NCI-H526 treated with DMSO at 0.1 percent for 48 hours (cell line): ENCODE measurements around the gene C1orf174.
A peak's percentile ranks its signal among the peaks of the same experiment; 100 is the strongest.

Source experiments
- DNase-seq: peaks from one replicate; lab custom pipeline; 2025; lab: John Stamatoyannopoulos, UW

Gene C1orf174

GRCh38 chr1:3909615-3910014 is 9.5 kb upstream of the C1orf174 start:
- DNase-seq = no peak

GRCh38 chr1:3908886-3909517 is 8.9 kb upstream of the C1orf174 start:
- DNase-seq = no peak

GRCh38 chr1:3907621-3908165 is 7.6 kb upstream of the C1orf174 start:
- no peak for DNase-seq

- no peak for DNase-seq
Observed at GRCh38 chr1:3907031-3907534, 7.0 kb upstream of the C1orf174 start.

GRCh38 chr1:3906672-3907020 is 6.6 kb upstream of the C1orf174 start:
- no peak for DNase-seq

- no peak for DNase-seq
Observed at GRCh38 chr1:3905953-3906671, 6.0 kb upstream of the C1orf174 start.

GRCh38 chr1:3905266-3905952 is 5.3 kb upstream of the C1orf174 start:
- DNase-seq = no peak

GRCh38 chr1:3904843-3905185 is 4.7 kb upstream of the C1orf174 start:
- DNase-seq = no peak

GRCh38 chr1:3904006-3904842 is 4.2 kb upstream of the C1orf174 start:
- no peak for DNase-seq

GRCh38 chr1:3903141-3904005 is 3.3 kb upstream of the C1orf174 start:
- DNase-seq = no peak

- no peak for DNase-seq
Observed at GRCh38 chr1:3902571-3903091, 2.6 kb upstream of the C1orf174 start.

GRCh38 chr1:3902111-3902511 is 2.0 kb upstream of the C1orf174 start:
- DNase-seq = no peak

- DNase-seq = peak; percentile 77
Observed at GRCh38 chr1:3900969-3901529, 977 bp upstream of the C1orf174 start.

GRCh38 chr1:3899754-3900149 is 320 bp downstream of the C1orf174 start:
- DNase-seq = no peak

GRCh38 chr1:3898994-3899753 is 898 bp downstream of the C1orf174 start:
- DNase-seq = no peak

- DNase-seq = no peak
Observed at GRCh38 chr1:3898475-3898735, 1.7 kb downstream of the C1orf174 start.

GRCh38 chr1:3896396-3897000 is 3.6 kb downstream of the C1orf174 start:
- DNase-seq = no peak

GRCh38 chr1:3895951-3896325 is 4.1 kb downstream of the C1orf174 start:
- DNase-seq = no peak

GRCh38 chr1:3895279-3895950 is 4.7 kb downstream of the C1orf174 start:
- DNase-seq = no peak
